ENCODE measurements around the gene LRRC10B. TPM values are rescaled to one million over a fixed set of nuclear protein-coding genes. Genes with fewer than 3 reads are reported as not detected.

LRRC10B gene
- total and polyA plus RNA-seq, 2 of the 8 experiments (the other 6 are each of a cell fraction or from before 2014, with no cell fraction given), result 0.47 to 0.71 TPM

- Histone ChIP-seq H2BK12ac (ENCODE audit: low read depth, low read length) (peak overlapping the region; percentile 76; the same call in 1 of the 2 replicates), H3K23me2 (ENCODE audit: low read depth, low read length) (no peaks in the 10 kb centered on the region), H2BK5ac (ENCODE audit: low read depth, low read length) (no peak overlapping the region), H3K4ac (replicated peaks; ENCODE audit: insufficient read length, low read depth, low read length) (no peak overlapping the region), H4K20me1 (replicated peaks in 1 of 2; ENCODE audit: control insufficient read depth in 1 of 2, insufficient read depth in 2 of 2, low read length in 2 of 2) (peaks cover 0 to 2% of the 10 kb centered on the region in 2 experiments), H4K91ac (replicated peaks; ENCODE audit: insufficient read length, low read length) (no peak overlapping the region), H2BK120ac (replicated peaks; ENCODE audit: low read depth, low read length) (no peak overlapping the region), H3K4me2 (ENCODE audit: insufficient read depth in 1 of 2, low read depth in 2 of 2, low read length in 2 of 2) (peak overlapping the region in 1 of 2 experiments; percentile 52; a peak in 1 of 4 replicates), H2BK20ac (ENCODE audit: low read length) (no peak overlapping the region), H3K27ac (ENCODE audit: low read depth, low read length) (no peak overlapping the region), H3K4me1 (replicated peaks in 1 of 4; ENCODE audit: control insufficient read depth in 3 of 4, insufficient read depth in 4 of 4, low read length in 3 of 4) (peaks cover 0 to 13% (median 6%) of the 10 kb centered on the region in 4 experiments; a peak in 4 of 7 replicates), H3K23ac (ENCODE audit: insufficient read length) (no peak overlapping the region), H3K14ac (ENCODE audit: insufficient read length) (no peak overlapping the region), H4K8ac (ENCODE audit: extremely low read depth, insufficient read depth, low read length) (no peak overlapping the region), H2BK15ac (ENCODE audit: low read length) (0 out of 2 replicates have a peak overlapping the region, but pooled peaks have one; percentile 72), H3K27me3 (replicated peaks in 1 of 4; ENCODE audit: control insufficient read depth in 3 of 4, extremely low read depth in 1 of 4, insufficient read depth in 3 of 4, low read length in 3 of 4) (no peaks in the 10 kb centered on the region), H3K56ac (replicated peaks; ENCODE audit: insufficient read length, low read depth, low read length) (no peak overlapping the region), H3K79me2 (ENCODE audit: control insufficient read depth in 1 of 2, insufficient read depth in 2 of 2, low read length in 2 of 2) (no peaks in the 10 kb centered on the region), H2AK5ac (ENCODE audit: low read depth, low read length) (no peak overlapping the region), H3K9me3 (ENCODE audit: insufficient read depth in 2 of 2, low read depth in 1 of 2, low read length in 1 of 2) (no peaks in the 10 kb centered on the region), H3K4me3 (ENCODE audit: extremely low read depth in 1 of 4, insufficient read depth in 2 of 4, low read depth in 3 of 4, low read length in 4 of 4) (no peak overlapping the region), H3K18ac (ENCODE audit: extremely low read depth, low read length) (no peak overlapping the region), H3K9ac (replicated peaks in 1 of 4; ENCODE audit: extremely low read depth in 1 of 4, low read depth in 3 of 4, low read length in 3 of 4) (no peak overlapping the region), H4K5ac (ENCODE audit: insufficient read length, low read depth, low read length) (no peak overlapping the region), H3K79me1 (ENCODE audit: low read depth, low read length) (no peaks in the 10 kb centered on the region), H2AFZ (ENCODE audit: low read length) (no peak overlapping the region), H3K36me3 (ENCODE audit: control insufficient read depth in 2 of 4, insufficient read depth in 4 of 4, low read length in 3 of 4) (no peaks in the 10 kb centered on the region)
- POLR2A ChIA-PET (ENCODE audit: partially characterized antibody), result interaction anchor here (0.7 to 2.8 kb wide), 7 partner anchors 35 to 288 kb away, joined by 3 to 9 read pairs (median 4); partner anchors contain the start of genes CPSF7 and SDHAF2
- CTCF ChIA-PET (ENCODE audit: partially characterized antibody), result interaction anchor here (0.7 to 57.8 kb wide), 33 partner anchors 9 to 272 kb away, joined by 3 to 2106 read pairs (median 5); partner anchors contain the start of gene LRRC10B
- FAIRE-seq (no peak), DNase-seq (ENCODE audit: low read depth in 1 of 2, low spot score in 2 of 2) (no peak)
- 83% methylated on average over 8 of the region's 8 CpGs; no CpG with 5 or more reads in 1 of the 2 experiments for WGBS, 2 experiments (ENCODE audit: extremely low coverage in 1 of 2, insufficient coverage in 1 of 2, insufficient read length in 1 of 2, insufficient replicate concordance in 2 of 2, low coverage in 1 of 2, low lambda C conversion rate in 2 of 2, missing lambda C conversion rate in 1 of 2)
- no peak for TF ChIP-seq GTF2F1 (IDR thresholded peaks at IDR 0.05; ENCODE audit: borderline replicate concordance, low read depth, low read length)
- no peak for TF ChIP-seq SAP30 (IDR thresholded peaks at IDR 0.05; ENCODE audit: insufficient read depth, insufficient replicate concordance, low read length)
- TF ChIP-seq SP4 (IDR thresholded peaks at IDR 0.05; ENCODE audit: low read length), result no peak
- TF ChIP-seq NANOG (IDR thresholded peaks at IDR 0.05; ENCODE audit: insufficient read depth, low read depth, low read length, poor library complexity, severe bottlenecking), result no peak
- TF ChIP-seq CBX5 (IDR thresholded peaks at IDR 0.05; ENCODE audit: low read depth, low read length), result no peak
- TF ChIP-seq SIRT6 (IDR thresholded peaks at IDR 0.05; ENCODE audit: low read length), result no peak
- TF ChIP-seq TAF7 (optimal IDR thresholded peaks at IDR 0.05; ENCODE audit: borderline replicate concordance, low read depth, low read length), result no peak
- no peak for TF ChIP-seq CEBPB (IDR thresholded peaks at IDR 0.05; ENCODE audit: low read depth, low read length)
These were observed 31.4 kb upstream of the LRRC10B start for GRCh38 chr11:61477126-61477525.
